ENCODE results near the gene FHIT. TPM values are rescaled to one million over a fixed set of nuclear protein-coding genes. Genes with fewer than 3 reads are reported as not detected.
A peak's percentile ranks its signal among the peaks of the same experiment; 100 is the strongest.

Gene FHIT
- total RNA-seq, 2 donors from 2014 or later: 10.4 to 15.8 TPM

GRCh38 chr3:60497902-60498301 lies 753.4 kb downstream of the FHIT start:
- Histone ChIP-seq H3K9me3 (no peaks in the 10 kb centered on the region), H3K27ac (no peak overlapping the region), H3K27me3 (no peaks in the 10 kb centered on the region), H3K4me3 (no peak overlapping the region), H3K4me1 (no peaks in the 10 kb centered on the region), H3K36me3 (replicated peaks in 1 of 2; ENCODE audit: insufficient read depth in 1 of 2, low read depth in 2 of 2) (no peaks in the 10 kb centered on the region)
- DNase-seq: peak in 2 of 4 donors; percentile 6 to 16
- 44 to 84% methylated on average over 1 of the region's 1 CpG for WGBS, 2 donors
- TF ChIP-seq CTCF (IDR thresholded peaks at IDR 0.05): no peak
- no peak for TF ChIP-seq POLR2A (IDR thresholded peaks at IDR 0.05)
- no peak for ATAC-seq
- intact Hi-C loops (cut with DNase I): no loop called here

- TF ChIP-seq POLR2A (IDR thresholded peaks at IDR 0.05): no peak
- no peak for TF ChIP-seq CTCF (IDR thresholded peaks at IDR 0.05)
- Histone ChIP-seq H3K36me3 (replicated peaks in 1 of 2; ENCODE audit: insufficient read depth in 1 of 2, low read depth in 2 of 2) (no peaks in the 10 kb centered on the region), H3K4me3 (no peak overlapping the region), H3K27ac (no peak overlapping the region), H3K9me3 (no peaks in the 10 kb centered on the region), H3K4me1 (peaks cover 8% of the 10 kb centered on the region), H3K27me3 (no peaks in the 10 kb centered on the region)
- 72 to 78% methylated on average over 2 of the region's 2 CpGs for WGBS, 2 donors
- ATAC-seq: no peak
- DNase-seq: no peak
- intact Hi-C loops (cut with DNase I): no loop called here
These were observed 760.3 kb downstream of the FHIT start for GRCh38 chr3:60490992-60491391.

GRCh38 chr3:60475096-60475495 lies 776.2 kb downstream of the FHIT start:
- H3K4me3 ChIP-seq: no peak overlapping the region
- ATAC-seq: no peak
- TF ChIP-seq CTCF (IDR thresholded peaks at IDR 0.05) (no peak), POLR2A (IDR thresholded peaks at IDR 0.05) (no peak)
- no peak for DNase-seq
- 51 to 68% methylated on average over 2 of the region's 2 CpGs for WGBS, 2 donors
- no peaks in the 10 kb centered on the region for H3K9me3 ChIP-seq
- H3K27ac ChIP-seq: no peak overlapping the region
- H3K27me3 ChIP-seq: no peaks in the 10 kb centered on the region
- no peaks in the 10 kb centered on the region for H3K4me1 ChIP-seq
- intact Hi-C loops (cut with DNase I): no loop called here
- no peaks in the 10 kb centered on the region for H3K36me3 ChIP-seq (replicated peaks in 1 of 2; ENCODE audit: insufficient read depth in 1 of 2, low read depth in 2 of 2)

GRCh38 chr3:60469481-60469880 lies 781.8 kb downstream of the FHIT start:
- 80 to 88% methylated on average over 1 of the region's 1 CpG for WGBS, 2 donors
- H3K9me3 ChIP-seq: no peaks in the 10 kb centered on the region
- TF ChIP-seq POLR2A (IDR thresholded peaks at IDR 0.05) (no peak), CTCF (IDR thresholded peaks at IDR 0.05) (no peak)
- no peaks in the 10 kb centered on the region for H3K36me3 ChIP-seq (replicated peaks in 1 of 2; ENCODE audit: insufficient read depth in 1 of 2, low read depth in 2 of 2)
- no peak overlapping the region for H3K27ac ChIP-seq
- no peak overlapping the region for H3K4me3 ChIP-seq
- no peaks in the 10 kb centered on the region for H3K4me1 ChIP-seq
- ATAC-seq: no peak
- H3K27me3 ChIP-seq: no peaks in the 10 kb centered on the region
- DNase-seq: no peak
- intact Hi-C loops (cut with DNase I): no loop called here

GRCh38 chr3:60463685-60464084 lies 787.6 kb downstream of the FHIT start:
- H3K4me1 ChIP-seq: peaks cover 10% of the 10 kb centered on the region
- H3K27me3 ChIP-seq: no peaks in the 10 kb centered on the region
- H3K4me3 ChIP-seq: no peak overlapping the region
- intact Hi-C loops (cut with DNase I): no loop called here
- DNase-seq (no peak), ATAC-seq (no peak)
- WGBS, 2 donors: 6 to 16% methylated on average over 1 of the region's 1 CpG
- H3K27ac ChIP-seq: no peak overlapping the region
- H3K9me3 ChIP-seq: no peaks in the 10 kb centered on the region
- no peak for TF ChIP-seq POLR2A (IDR thresholded peaks at IDR 0.05)
- TF ChIP-seq CTCF (IDR thresholded peaks at IDR 0.05): no peak
- H3K36me3 ChIP-seq (replicated peaks in 1 of 2; ENCODE audit: insufficient read depth in 1 of 2, low read depth in 2 of 2): no peaks in the 10 kb centered on the region
